Transverse colon (tissue), 3 donors: ENCODE measurements around the gene TMEM200B.

Source experiments
- CTCF ChIP-seq, 5 experiments: fragments of 200-600 bp in 3 of 5; fragments of 450-650 bp in 2 of 5; sonication (generic) in 3 of 5; IDR thresholded peaks; 1 replicate in 2 of 5; 2 replicates in 3 of 5; pipeline ENCODE4 v1.5.1; 2016 to 2017; ENCODE audit warnings: antibody characterized with exemption in 5 of 5, inconsistent platforms in 3 of 5, mild to moderate bottlenecking in 2 of 5, moderate library complexity in 1 of 5
- EP300 ChIP-seq: sonication (generic); formaldehyde crosslinking; IDR thresholded peaks from one replicate; pipeline ENCODE4 v1.6.1; 2017; ENCODE audit warnings: antibody characterized with exemption, low read depth

GRCh38 chr1:29128739-29129138 lies 5.0 kb upstream of the TMEM200B start:
- TF ChIP-seq EP300 (no peak), CTCF (IDR thresholded peaks at IDR 0.05) (no peak)
